ENCODE measurements around the gene SPAG16. TPM values are rescaled to one million over a fixed set of nuclear protein-coding genes. Genes with fewer than 3 reads are reported as not detected.

The SPAG16 gene
- total RNA-seq, 1 experiment from 2014 or later: 17.3 TPM

DNA sequence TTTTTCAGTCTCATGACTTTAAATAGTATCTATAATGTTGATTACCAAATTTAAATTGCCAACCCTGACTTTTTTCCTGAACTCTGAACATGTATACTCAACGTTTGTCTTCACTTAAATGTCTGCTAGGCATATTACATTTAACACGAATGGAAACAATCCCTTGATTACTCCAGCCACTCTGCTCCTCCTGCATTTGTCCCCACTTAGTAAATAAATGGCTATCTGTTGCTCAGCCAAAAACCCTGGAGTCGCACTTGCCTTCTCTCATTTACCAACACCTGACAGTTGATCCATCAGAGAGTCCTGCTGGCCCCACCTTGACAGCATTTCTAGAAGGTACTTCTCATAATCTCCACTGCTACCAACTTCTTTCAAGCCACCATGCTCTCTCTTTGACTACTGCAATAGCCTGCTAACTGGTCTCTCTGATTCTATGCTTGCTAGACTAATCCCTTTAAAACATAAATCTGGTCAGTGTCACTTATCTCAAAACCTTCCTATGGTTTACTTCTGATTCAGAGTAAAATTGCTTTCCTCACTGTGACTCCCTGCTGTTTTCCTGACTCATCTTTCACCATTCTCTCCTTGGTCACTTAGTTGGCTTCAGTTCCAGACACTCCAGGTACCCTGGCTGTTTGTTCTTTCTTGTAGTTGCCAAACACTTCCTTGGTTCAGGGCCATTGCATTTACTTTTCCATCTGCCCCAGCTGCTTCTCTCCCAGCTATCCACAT, 31.9 kb downstream of the SPAG16 start:
- Mint-ChIP-seq H3K4me1 (no peaks in the 10 kb centered on the region), H3K27me3 (ENCODE audit: low read depth) (no peaks in the 10 kb centered on the region), H3K9me3 (no peaks in the 10 kb centered on the region), H3K36me3 (ENCODE audit: insufficient read depth in 1 of 3, low read depth in 3 of 3) (peaks cover 0 to 10% (median 9%) of the 10 kb centered on the region in 3 experiments; a peak in 4 of 7 replicates), H3K27ac (peak overlapping the region in 1 of 3 experiments; percentile 24; a peak in 1 of 7 replicates), H3K4me3 (no peak overlapping the region)
- H2BK15ac ChIP-seq (ENCODE audit: low read depth, low read length): no peak overlapping the region
- H3T11ph ChIP-seq (ENCODE audit: low read length): no peak overlapping the region
- no peak overlapping the region for H2AK5ac ChIP-seq (ENCODE audit: insufficient read length, low read length)
- H2BK5ac ChIP-seq (ENCODE audit: insufficient read length, low read length): no peak overlapping the region
- H4K5ac ChIP-seq (ENCODE audit: insufficient read length, low read depth, low read length): no peak overlapping the region
- H3K4me2 ChIP-seq (ENCODE audit: insufficient read depth, insufficient read length, low read length): no peak overlapping the region
- no peak overlapping the region for H3K23ac ChIP-seq (ENCODE audit: insufficient read length, low read depth, low read length)
- no peak overlapping the region for H2BK12ac ChIP-seq (ENCODE audit: insufficient read length, low read depth, low read length)
- no peak for DNase-seq
- H4K91ac ChIP-seq (ENCODE audit: insufficient read length, low read depth, low read length): no peak overlapping the region
- H2BK20ac ChIP-seq (ENCODE audit: low read depth, low read length, poor library complexity, severe bottlenecking): no peak overlapping the region
- H3K18ac ChIP-seq (ENCODE audit: insufficient read length, low read depth, low read length): no peak overlapping the region
- H3K27me3 ChIP-seq (ENCODE audit: insufficient read depth, low read length): no peaks in the 10 kb centered on the region
- no peaks in the 10 kb centered on the region for H3K79me1 ChIP-seq (ENCODE audit: insufficient read depth, low read depth, low read length, poor library complexity, severe bottlenecking)
- H3K79me2 ChIP-seq (ENCODE audit: insufficient read depth, low read length): no peaks in the 10 kb centered on the region
- no peak overlapping the region for H3K56ac ChIP-seq (ENCODE audit: insufficient read length, low read depth, low read length)
- no peak overlapping the region for H3K4ac ChIP-seq (ENCODE audit: low read depth, low read length)
- no peak overlapping the region for H4K8ac ChIP-seq (replicated peaks; ENCODE audit: insufficient read length, low read depth, low read length)
- no peak overlapping the region for H2BK120ac ChIP-seq (ENCODE audit: low read depth, low read length, poor library complexity, severe bottlenecking)
- H3K4me1 ChIP-seq (ENCODE audit: insufficient read depth, low read length): no peaks in the 10 kb centered on the region
- no CpG with 5 or more reads among the region's 3 CpGs for WGBS (ENCODE audit: extremely low coverage, insufficient read length, low lambda C conversion rate)
- no peak overlapping the region for H3K14ac ChIP-seq (ENCODE audit: insufficient read depth, low read length)
- H3K9ac ChIP-seq (ENCODE audit: extremely low read depth, insufficient read length, low read length): no peak overlapping the region
- H3K9me3 ChIP-seq (ENCODE audit: control insufficient read depth, low read depth, low read length): no peaks in the 10 kb centered on the region
- no peaks in the 10 kb centered on the region for H3K23me2 ChIP-seq (ENCODE audit: insufficient read length, low read depth, low read length, poor library complexity, severe bottlenecking)
- no peak overlapping the region for H3K27ac ChIP-seq (ENCODE audit: insufficient read length, low read depth, low read length)
- TF ChIP-seq, protein P1, sequence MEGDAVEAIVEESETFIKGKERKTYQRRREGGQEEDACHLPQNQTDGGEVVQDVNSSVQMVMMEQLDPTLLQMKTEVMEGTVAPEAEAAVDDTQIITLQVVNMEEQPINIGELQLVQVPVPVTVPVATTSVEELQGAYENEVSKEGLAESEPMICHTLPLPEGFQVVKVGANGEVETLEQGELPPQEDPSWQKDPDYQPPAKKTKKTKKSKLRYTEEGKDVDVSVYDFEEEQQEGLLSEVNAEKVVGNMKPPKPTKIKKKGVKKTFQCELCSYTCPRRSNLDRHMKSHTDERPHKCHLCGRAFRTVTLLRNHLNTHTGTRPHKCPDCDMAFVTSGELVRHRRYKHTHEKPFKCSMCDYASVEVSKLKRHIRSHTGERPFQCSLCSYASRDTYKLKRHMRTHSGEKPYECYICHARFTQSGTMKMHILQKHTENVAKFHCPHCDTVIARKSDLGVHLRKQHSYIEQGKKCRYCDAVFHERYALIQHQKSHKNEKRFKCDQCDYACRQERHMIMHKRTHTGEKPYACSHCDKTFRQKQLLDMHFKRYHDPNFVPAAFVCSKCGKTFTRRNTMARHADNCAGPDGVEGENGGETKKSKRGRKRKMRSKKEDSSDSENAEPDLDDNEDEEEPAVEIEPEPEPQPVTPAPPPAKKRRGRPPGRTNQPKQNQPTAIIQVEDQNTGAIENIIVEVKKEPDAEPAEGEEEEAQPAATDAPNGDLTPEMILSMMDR (conservative IDR thresholded peaks at IDR 0.05): no peak
- no peaks in the 10 kb centered on the region for H4K20me1 ChIP-seq (ENCODE audit: control insufficient read depth, insufficient read depth, insufficient read length)
- H2AFZ ChIP-seq (ENCODE audit: low read length): no peak overlapping the region

Measured in H9 (cell line).